HepG2 (cell line): ENCODE data around the gene CCNYL1. TPM values are rescaled to one million over a fixed set of nuclear protein-coding genes. Genes with fewer than 3 reads are reported as not detected.
A peak's percentile ranks its signal among the peaks of the same experiment; 100 is the strongest.

Experiments
- BCL3 ChIP-seq: sonication (generic); formaldehyde crosslinking; IDR thresholded peaks from 2 replicates; pipeline ENCODE4 v1.5.1; 2020; ENCODE audit warnings: mild to moderate bottlenecking, missing genetic modification reagents, moderate library complexity
- DMTF1 ChIP-seq: sonication (generic); formaldehyde crosslinking; IDR thresholded peaks from 2 replicates; pipeline ENCODE4 v1.4.0; 2020; ENCODE audit warnings: mild to moderate bottlenecking, missing genetic modification reagents
- FOXA3 ChIP-seq: IDR thresholded peaks from 2 replicates; pipeline ENCODE4 v1.6.1; 2016; ENCODE audit warnings: missing genetic modification reagents, missing compliant biosample characterization
- GLI4 ChIP-seq: sonication (generic); formaldehyde crosslinking; IDR thresholded peaks from 2 replicates; pipeline ENCODE4 v1.5.1; 2020; ENCODE audit warnings: missing genetic modification reagents, mild to moderate bottlenecking, moderate library complexity, borderline replicate concordance
- KLF9 ChIP-seq: IDR thresholded peaks from 2 replicates; pipeline ENCODE4 v1.6.1; 2016; ENCODE audit warnings: low read depth
- PLRG1 ChIP-seq: fragments of 450-650 bp; conservative IDR thresholded peaks from 2 replicates; pipeline ENCODE4 v1.6.1; 2016
- RARA ChIP-seq: IDR thresholded peaks from 2 replicates; pipeline ENCODE4 v1.6.1; 2016; ENCODE audit warnings: missing genetic modification reagents, missing compliant biosample characterization
- REST ChIP-seq, 2 experiments: IDR thresholded peaks; 2 replicates each; pipeline ENCODE4 v1.6.1; 2011 to 2012; ENCODE audit warnings: low read length in 2 of 2, borderline replicate concordance in 1 of 2, low read depth in 1 of 2, mild to moderate bottlenecking in 1 of 2, moderate library complexity in 1 of 2
- SMAD3 ChIP-seq: sonication (generic); formaldehyde crosslinking; IDR thresholded peaks from 2 replicates; pipeline ENCODE4 v1.4.0; 2020; ENCODE audit warnings: missing genetic modification reagents
- SMC3 ChIP-seq: IDR thresholded peaks from 2 replicates; pipeline ENCODE4 v1.6.1; 2011; ENCODE audit warnings: low read length, improper control_type of control experiment
- SNAI1 ChIP-seq: sonication (generic); formaldehyde crosslinking; IDR thresholded peaks from 2 replicates; pipeline ENCODE4 v1.5.0; 2020; ENCODE audit warnings: mild to moderate bottlenecking, missing genetic modification reagents, borderline replicate concordance
- SNRNP70 ChIP-seq: fragments of 200-400 bp; formaldehyde crosslinking; IDR thresholded peaks from 2 replicates; pipeline ENCODE4 v1.6.1; 2017; ENCODE audit warnings: mild to moderate bottlenecking, low read depth, low read length, moderate library complexity
- STAG1 ChIP-seq: sonication (generic); formaldehyde crosslinking; IDR thresholded peaks from 2 replicates; pipeline ENCODE4 v1.4.0; 2020; ENCODE audit warnings: missing genetic modification reagents
- ZBTB14 ChIP-seq: sonication (generic); formaldehyde crosslinking; IDR thresholded peaks from 2 replicates; pipeline ENCODE4 v1.4.0; 2020; ENCODE audit warnings: missing genetic modification reagents
- ZEB1 ChIP-seq: IDR thresholded peaks from 2 replicates; pipeline ENCODE4 v1.6.1; 2012; ENCODE audit warnings: mild to moderate bottlenecking, low read depth, inconsistent platforms; ENCODE audit not compliant: insufficient replicate concordance
- ZNF20 ChIP-seq: sonication (generic); formaldehyde crosslinking; IDR thresholded peaks from 2 replicates; pipeline ENCODE4 v1.4.0; 2020; ENCODE audit warnings: mild to moderate bottlenecking, moderate library complexity, missing genetic modification reagents
- ZNF207 ChIP-seq: fragments of 450-650 bp; IDR thresholded peaks from 2 replicates; pipeline ENCODE4 v1.6.1; 2016; ENCODE audit warnings: antibody characterized with exemption, borderline replicate concordance
- ZNF256 ChIP-seq: sonication (generic); formaldehyde crosslinking; conservative IDR thresholded peaks from 2 replicates; pipeline ENCODE4 v1.4.0; 2020; ENCODE audit warnings: missing genetic modification reagents
- ZNF713 ChIP-seq: sonication (generic); formaldehyde crosslinking; IDR thresholded peaks from 2 replicates; pipeline ENCODE4 v1.4.0; 2020; ENCODE audit warnings: mild to moderate bottlenecking, missing genetic modification reagents
- ZNF883 ChIP-seq: sonication (generic); formaldehyde crosslinking; IDR thresholded peaks from 2 replicates; pipeline ENCODE4 v1.5.1; 2020; ENCODE audit warnings: mild to moderate bottlenecking, missing genetic modification reagents; ENCODE audit errors: not compliant biosample characterization
- polyA plus RNA-seq, 8 experiments: library from polyadenylated mRNA; depleted of rRNA in 3 of 8; stranded (reverse) in 7 of 8; unstranded in 1 of 8; fragments of >200 nt; fragmentation: Illumina TruSeq in 4 of 8; extraction: Trizol in 4 of 8; gene quantifications; 2 replicates each; pipeline versions ENCODE4 v1.2.1 to v1.2.3, GENCODE V29; 2011 to 2016; ENCODE audit warnings: low read depth in 4 of 8, missing spikeins in 1 of 8, mixed read lengths in 1 of 8; ENCODE audit not compliant: insufficient read depth in 1 of 8
- total RNA-seq, 5 experiments: library from RNA; depleted of rRNA; stranded (reverse); fragments of >200 nt; fragmentation: Illumina TruSeq; extraction: Trizol; gene quantifications; 2 replicates each; pipeline ENCODE4 v1.2.3, GENCODE V29; 2016; ENCODE audit warnings: low read depth in 1 of 5

CCNYL1 gene
- total and polyA plus RNA-seq, 2 of the 13 experiments (the other 11 are each of a cell fraction or from before 2014, with no cell fraction given), result 12.5 to 16.2 TPM

- TF ChIP-seq KLF9 (peak; percentile 71), ZNF20 (CRISPR knock-in tag) (0 out of 2 replicates have a peak, but pooled peaks have one; percentile 12), SMC3 (no peak), FOXA3 (peak; percentile 38; the same call in 1 of the 2 replicates), ZNF883 (CRISPR knock-in tag) (no peak), REST (IDR thresholded peaks at IDR 0.05; ENCODE audit: borderline replicate concordance in 1 of 2, low read depth in 1 of 2, low read length in 2 of 2) (no peak; a peak in 1 of 4 replicates), BCL3 (CRISPR knock-in tag) (no peak; the same call in 1 of the 2 replicates), GLI4 (CRISPR knock-in tag) (peak; percentile 63; the same call in 1 of the 2 replicates), ZNF256 (CRISPR knock-in tag) (0 out of 2 replicates have a peak, but pooled peaks have one; percentile 40), PLRG1 (no peak), SNAI1 (CRISPR knock-in tag) (peak; percentile 77; the same call in 1 of the 2 replicates), STAG1 (no peak), RARA (no peak; the same call in 1 of the 2 replicates), SNRNP70 (no peak), ZEB1 (no peak), ZBTB14 (CRISPR knock-in tag) (no peak), ZNF207 (no peak), ZNF713 (CRISPR knock-in tag) (no peak), SMAD3 (CRISPR knock-in tag) (no peak; the same call in 1 of the 2 replicates), DMTF1 (CRISPR knock-in tag) (no peak)
These were observed at the start of gene CCNYL1 (continued) for GRCh38 chr2:207710814-207711740.
